ENCODE data around the gene JAZF1.
"Not testable (repeated sequence)": the region's sequence is repeated elsewhere in the genome, so short reads cannot be mapped to it uniquely, and the experiment has no call there.

The JAZF1 gene

DNA sequence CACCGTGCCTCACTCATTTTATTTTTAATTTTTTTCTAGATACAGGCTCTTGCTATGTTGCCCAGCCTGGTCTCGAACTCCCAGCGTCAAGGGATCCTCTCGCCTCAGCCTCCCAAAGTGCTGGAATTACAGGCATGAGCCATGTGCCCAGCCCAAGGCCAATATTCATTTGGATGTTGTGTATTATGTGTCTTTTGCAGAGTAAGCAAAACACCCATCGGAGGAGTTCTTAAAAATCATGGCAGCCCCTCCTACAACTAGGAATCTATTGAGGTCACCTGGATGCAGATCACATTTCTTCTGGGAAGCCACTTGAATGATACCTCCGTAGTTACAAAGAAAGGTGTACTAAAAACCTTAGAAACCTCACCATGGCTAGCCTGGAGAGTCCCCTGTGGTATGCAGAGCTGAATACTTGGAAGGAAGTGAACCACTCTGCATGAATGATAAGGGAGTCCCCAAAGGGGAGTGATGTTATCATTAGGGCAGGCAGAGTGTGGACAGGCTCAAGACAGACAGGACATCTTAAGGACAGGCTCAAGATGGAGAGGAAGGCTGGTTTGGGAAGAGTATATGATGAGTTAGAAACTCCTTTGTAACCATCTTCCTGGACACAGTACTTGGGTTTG lies 254.9 kb downstream of the JAZF1 start:
- DNase-seq, result no peak

GRCh38 chr7:27923642-27923980 lies 257.0 kb downstream of the JAZF1 start:
- no peak for DNase-seq

DNA sequence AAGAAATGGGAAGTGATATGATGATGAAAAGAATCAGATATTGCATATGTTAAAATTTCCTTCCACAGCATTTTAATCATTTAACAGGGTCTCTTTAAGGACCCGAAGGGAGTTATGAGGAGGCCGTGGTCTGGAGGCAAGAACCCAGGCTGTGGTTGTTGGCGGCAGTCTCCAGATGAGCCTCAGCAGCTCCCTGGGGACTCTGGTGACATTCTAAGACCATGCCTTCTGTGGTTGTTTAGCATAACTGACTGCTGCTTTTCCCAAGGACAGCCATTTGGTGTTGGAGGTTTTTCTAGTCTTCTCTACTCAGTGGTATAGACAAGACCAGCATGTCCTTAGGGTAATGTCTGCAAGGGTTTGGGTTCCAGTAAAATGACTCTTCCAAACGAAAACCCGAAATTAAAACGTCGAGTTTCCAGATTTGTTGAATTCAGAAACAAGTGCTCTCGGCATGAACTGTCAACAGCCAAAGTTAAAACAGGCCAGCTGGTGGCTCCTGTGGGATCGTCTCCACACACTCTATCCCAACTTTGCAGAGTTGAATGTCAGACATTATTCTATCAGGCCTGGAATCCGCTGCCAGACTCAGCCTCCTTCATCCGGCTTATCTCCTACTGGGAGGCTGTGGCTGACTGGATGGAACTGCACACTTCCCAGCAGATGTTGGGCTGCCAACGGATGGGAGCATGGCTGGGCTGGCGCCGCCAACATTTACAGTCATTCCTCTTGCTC lies 257.5 kb downstream of the JAZF1 start:
- no peak for DNase-seq

GRCh38 chr7:27922389-27922788 lies 258.2 kb downstream of the JAZF1 start:
- DNase-seq, result not testable (repeated sequence)

DNA sequence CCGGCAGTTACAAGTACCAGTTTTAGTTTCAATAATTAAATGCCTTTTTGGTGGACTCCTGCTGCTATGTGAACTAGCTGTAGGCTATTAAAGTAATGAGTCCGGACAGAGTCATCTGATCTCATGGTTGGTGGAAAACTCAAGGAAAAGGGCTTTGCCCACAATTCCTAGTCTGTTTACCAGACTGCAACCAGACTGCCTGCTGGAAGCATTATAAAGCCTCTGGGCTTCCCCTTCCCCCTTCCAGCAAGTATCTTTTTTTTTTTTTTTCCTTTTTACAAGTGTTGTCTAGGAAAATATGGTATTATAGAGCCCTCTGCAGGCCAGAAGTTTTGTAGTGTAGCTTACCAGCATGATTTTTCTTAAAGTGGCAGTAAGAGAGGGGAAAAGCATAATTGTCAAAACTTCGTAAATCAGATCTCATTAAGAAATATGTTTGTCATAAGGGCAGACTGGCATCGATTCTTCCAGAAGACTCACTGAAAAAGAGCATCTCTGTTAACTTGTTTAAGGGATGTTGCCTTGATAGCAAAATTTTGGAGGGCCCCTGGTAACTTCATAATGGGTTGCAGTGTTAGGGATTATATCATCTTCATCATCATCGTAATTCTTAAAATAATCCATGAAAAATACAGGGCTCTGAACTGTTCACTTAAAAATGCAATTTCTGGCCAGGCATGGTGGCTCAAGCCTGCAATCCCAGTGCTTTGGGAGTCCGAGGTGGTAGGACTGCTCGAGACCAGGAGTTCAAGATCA lies 259.3 kb downstream of the JAZF1 start:
- peak; percentile 77 for DNase-seq

DNA sequence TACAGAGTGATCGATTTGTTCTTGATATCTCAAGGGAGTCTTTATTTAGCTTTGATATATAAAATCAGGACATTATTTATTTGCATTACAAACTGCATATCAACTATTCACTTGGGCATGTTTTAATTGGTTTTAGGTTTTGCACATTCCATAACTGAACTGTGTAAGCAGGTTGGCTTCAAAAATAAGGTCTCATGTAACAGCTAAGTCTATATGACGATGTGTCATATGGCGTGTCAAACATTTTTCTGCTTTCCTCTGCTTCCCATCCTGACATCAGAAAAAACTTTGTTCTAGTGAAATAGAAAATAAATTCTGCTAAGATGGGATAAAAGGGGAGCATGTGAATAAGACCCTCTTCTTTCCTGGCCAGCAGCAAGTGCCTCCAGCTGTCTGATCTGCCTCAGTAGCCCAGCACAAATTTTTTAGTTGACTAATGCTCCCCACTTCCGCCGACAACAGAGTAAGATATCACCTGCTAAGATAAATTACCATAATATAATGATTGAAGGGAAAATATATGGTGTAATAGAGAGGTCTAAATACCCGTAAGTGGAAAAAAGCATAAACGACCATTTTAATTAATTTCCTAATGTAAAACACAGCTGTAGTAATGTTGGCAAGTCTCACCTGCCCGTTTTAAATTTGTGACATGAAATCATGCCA lies 260.2 kb downstream of the JAZF1 start:
- DNase-seq, result no peak

DNA sequence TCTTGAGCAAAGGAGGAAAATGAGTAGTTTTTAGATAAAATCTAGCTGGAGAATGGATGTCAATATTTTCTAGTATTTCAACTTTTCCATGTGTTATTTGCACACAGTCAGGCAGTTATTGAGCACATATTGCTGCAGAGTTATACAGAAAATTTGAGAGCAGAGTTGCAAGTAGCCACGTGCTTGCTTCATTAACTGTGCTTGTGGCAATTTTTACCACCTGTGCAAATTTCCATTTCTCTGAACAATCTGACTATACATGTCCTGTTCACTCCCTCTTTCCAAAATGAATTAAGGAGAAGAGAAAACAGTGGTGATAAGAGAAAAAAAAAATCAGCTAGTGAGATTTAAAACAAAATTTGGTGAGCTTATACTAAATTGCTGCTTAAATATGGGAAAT lies 262.1 kb downstream of the JAZF1 start:
- DNase-seq, result no peak

DNA sequence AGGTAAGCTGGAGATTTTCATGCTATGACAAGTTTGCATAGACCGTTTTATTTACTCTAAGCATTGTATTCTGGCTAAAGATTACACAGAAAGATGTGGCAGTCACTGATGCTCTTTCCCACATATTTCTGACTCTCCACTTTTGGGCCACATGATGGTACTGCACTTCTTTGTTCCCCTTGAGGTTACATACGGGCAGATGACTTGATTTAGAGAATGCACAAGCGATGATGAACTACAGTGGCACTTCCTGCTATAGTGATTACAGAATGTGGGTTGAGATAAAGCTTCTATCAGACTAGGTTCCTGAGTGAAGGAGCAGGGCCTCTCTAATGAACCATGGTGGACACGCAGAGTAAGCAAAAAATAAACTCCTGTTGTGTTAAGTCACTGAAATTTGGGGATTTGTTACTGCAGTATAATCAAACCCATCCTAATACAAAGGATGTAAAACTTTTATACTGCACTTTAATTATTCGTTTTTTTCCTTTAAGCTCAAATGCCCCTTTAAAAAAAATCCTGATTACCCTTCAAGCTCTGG lies 262.8 kb downstream of the JAZF1 start:
- DNase-seq, result no peak

- DNase-seq, result no peak
Observed at GRCh38 chr7:27917119-27917518, 263.5 kb downstream of the JAZF1 start.

GRCh38 chr7:27916372-27916771 lies 264.2 kb downstream of the JAZF1 start:
- no peak for DNase-seq

DNA sequence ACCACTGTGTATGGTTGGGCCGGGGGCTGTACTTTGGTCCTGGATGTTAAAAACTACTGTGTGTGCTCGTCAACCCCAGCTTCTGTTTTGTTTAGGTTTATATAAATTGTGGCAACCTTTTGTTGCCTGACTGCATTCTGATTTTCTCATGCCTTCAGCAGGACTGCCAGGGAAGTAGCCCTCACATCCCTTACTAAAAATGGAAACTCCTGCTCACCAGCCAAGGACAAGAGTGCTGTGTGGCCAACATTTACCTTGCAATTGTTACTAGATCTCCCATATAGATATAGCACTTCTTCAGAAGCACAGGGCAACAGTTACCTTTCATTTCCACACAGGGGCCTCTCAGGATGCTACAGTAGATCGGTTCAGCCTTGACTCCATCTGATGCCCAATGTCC lies 266.2 kb downstream of the JAZF1 start:
- DNase-seq, result no peak

DNA sequence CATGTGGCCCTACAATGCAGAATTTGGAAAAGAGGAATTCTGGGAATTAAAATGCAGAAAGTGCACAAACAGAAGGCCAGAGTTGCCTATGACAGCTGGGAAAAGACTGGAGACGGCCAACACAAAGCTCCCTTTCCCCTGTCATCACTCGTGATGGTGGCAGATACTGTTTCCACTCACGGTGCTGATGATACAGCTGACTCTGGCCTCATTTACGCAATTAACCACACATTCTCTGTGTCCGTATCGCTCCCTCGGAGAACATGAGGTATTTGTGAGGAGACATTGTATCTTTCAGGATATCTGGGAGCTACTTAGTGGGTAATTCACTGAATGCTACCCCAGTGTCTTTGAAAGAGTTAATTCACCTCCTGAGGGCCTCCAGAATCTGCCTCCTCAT lies 267.8 kb downstream of the JAZF1 start:
- no peak for DNase-seq

DNA sequence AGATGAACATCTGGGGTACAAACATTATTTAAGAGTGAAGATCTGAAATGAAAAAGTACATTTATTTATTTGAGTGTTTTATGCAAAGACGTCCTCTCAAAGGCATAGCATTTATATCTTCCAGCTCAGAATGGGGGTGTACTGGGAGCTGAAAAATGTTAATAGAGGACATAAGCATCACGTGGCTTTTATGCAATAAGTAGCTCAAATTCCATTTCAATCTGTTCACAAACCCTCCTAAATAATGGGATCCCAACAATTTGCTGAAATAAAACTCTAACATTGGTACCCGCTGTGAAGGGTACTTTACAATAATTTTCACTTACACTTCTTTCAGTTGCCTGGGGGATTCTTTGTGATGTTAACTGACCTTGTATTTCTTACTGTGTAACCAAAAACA lies 268.7 kb downstream of the JAZF1 start:
- DNase-seq, result no peak

GRCh38 chr7:27910326-27910725 lies 270.3 kb downstream of the JAZF1 start:
- DNase-seq, result peak; percentile 8

DNA sequence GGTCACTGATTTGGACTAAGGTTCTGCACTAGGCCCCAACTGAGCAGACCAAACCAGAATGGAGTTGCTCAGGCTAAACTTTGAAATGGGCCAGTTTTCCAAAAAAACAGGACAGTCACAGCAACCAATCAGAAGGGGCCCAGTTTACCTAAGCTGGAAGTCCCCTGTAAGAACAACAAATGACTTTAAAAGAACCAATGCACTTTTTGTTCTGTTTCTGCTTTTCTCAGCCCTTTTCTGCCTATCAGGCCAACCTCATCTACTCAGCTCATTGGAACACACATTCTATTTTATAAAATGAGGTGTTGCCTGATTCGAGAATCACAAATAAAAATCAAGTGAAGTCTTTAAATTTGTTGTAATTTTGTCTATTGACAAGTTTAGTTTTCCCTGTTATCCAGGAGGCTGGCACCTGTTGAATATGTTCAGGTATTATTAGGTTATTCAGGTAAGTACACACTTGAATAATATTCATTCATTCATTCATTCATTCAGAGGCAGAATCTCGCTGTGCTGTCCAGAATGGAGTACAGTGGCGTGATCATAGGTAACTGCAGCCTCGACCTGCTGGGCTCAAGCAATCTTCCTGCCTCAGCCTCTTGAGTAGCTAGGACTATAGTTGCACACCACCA lies 271.9 kb downstream of the JAZF1 start:
- DNase-seq, result no peak

DNA sequence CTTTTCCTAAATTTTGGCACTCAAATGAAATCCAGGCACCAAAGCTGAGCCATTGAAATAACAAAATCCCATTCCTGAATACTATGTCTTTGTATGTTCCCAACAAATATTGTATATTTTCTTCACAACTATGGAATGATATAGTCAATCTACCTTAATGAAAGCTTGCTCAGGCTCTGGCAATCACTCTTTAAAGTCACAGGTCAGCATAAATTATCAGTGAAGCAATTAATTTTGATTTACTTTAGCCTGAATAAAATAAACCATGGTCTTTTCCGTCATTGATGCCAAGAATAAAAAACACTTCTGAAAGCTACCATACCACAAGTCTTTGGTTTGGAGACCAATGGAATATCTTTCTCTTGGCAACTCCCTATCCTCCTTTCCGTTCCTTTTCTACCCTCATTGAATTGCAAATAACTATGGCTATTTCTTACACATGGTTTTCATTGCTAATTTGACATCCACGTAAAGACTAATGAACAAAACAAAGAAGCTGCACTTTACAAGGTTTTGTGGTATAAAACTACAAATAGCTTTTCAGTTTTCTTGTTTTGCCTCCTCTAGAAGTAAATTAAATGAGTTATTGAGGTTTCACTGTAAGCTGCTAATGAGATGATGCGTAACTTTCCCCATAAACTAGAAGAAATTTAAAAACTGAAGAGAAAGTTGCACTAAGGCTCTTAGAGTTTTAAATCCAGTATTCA lies 274.1 kb downstream of the JAZF1 start:
- DNase-seq, result no peak

DNA sequence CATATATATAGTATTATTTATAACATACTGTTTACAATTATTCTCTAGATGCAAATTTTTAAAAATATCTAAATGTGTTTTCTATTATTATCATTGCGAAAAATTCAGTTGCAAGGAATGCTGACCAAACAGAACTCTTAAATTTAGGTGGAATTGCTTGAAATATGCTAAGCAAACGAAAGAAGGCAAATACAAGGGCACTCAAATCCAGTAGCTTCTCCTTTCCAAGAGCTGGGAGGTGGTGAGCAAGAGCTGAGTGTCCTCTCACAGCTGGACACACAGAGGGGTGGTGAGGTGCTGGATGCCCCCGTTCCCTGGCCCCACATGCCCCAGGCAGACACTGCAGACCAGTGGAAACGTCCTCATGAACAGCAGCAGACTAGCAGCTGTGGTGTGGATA lies 274.6 kb downstream of the JAZF1 start:
- no peak for DNase-seq

GRCh38 chr7:27901028-27901760 lies 279.4 kb downstream of the JAZF1 start:
- no peak for DNase-seq

DNA sequence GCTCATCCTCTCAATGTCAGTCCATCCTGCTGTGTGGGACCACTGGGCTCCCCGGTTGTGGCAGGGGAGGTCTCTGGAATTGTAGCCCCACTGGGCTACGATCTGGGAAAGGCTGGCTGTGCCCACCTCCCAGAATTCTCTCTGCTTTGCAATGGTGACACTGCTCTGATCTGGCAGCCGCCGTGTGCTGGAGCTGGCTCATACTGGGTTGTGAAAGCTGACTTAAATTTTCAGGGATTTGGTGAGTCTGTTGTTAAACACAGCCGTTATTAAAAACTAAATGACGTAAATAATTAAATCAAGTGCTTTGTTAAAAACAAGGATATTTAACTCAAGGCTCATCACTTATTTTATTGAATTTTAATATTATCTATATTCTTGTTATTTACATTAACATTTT lies 280.6 kb downstream of the JAZF1 start:
- no peak for DNase-seq

DNA sequence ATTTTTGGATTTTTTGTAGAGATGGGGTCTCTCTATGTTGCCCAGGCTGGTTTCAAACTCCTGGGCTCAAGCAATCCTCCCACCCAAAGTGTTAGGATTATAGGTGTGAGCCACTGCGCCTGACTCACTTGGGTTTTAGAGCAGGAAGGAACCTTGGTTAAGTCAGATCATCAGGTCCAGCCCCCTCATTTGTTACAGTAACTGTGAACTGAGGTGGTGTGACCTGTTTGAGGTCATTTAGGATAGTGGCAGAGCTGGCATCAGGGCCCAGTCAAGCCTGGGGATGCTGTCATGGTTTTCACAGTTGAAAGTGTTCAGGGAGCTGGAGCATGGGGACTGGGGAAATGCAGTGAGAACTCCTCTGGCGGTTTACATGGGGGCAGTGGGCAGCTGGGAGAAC lies 281.0 kb downstream of the JAZF1 start:
- no peak for DNase-seq

DNA sequence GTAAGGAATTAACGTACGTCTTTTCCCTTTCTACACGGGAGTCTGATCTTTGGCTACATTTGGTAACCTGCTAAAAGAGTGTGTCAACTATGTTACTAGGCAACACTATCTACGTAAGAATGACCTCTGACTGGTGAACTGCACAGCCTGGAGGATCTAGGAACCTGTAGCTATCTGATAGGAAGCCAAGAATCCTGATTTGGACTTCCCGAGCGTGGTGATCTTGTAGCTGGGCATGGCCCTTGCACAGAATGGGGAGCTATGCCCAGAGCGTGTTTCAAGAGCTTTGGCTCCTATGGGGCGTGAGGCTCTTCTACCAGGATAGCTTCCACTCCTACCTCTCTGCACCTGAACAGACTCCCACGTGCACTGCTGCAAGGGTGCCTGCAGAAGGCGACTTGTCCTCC lies 283.2 kb downstream of the JAZF1 start:
- DNase-seq, result no peak

- DNase-seq, result no peak
Observed at GRCh38 chr7:27897001-27897400, 283.6 kb downstream of the JAZF1 start.
